Measurements from ENCODE around the gene G0S2. TPM values are rescaled to one million over a fixed set of nuclear protein-coding genes. Genes with fewer than 3 reads are reported as not detected.

The G0S2 gene
- polyA plus RNA-seq (0.33 TPM in 1 of 2 replicates, not detected in the other), polyA minus RNA-seq (0.81 TPM in 1 of 2 replicates, not detected in the other)

- Histone ChIP-seq H3K9ac (ENCODE audit: low read length) (peak within 1 kb of the TSS; percentile 25), H3K27ac (ENCODE audit: low read length) (no peak within 1 kb of the TSS), H3K27me3 (ENCODE audit: insufficient read depth, low read depth, low read length) (peaks cover 50% of the 10 kb centered on the region), H4K20me1 (ENCODE audit: insufficient read depth) (no peaks in the 10 kb centered on the region), H3K4me2 (ENCODE audit: low read length) (peak within 1 kb of the TSS; percentile 29), H3K9me3 (ENCODE audit: low read length) (no peaks in the 10 kb centered on the region), H3F3A (ENCODE audit: insufficient read depth, low read length, poor library complexity, severe bottlenecking) (no peaks in the 10 kb centered on the region), H3K4me3 (ENCODE audit: low read length) (peak within 1 kb of the TSS; percentile 62), H3K9me2 (ENCODE audit: insufficient read depth, low read length) (no peaks in the 10 kb centered on the region), H3K79me2 (replicated peaks; ENCODE audit: insufficient read depth, low read length) (no peaks in the 10 kb centered on the region), H2AFZ (ENCODE audit: low read depth, low read length) (no peak within 1 kb of the TSS), H3K36me3 (ENCODE audit: insufficient read depth, low read length) (no peaks in the 10 kb centered on the region)
- no peak for TF ChIP-seq POLR2AphosphoS5 (IDR thresholded peaks at IDR 0.05)
- no peak for TF ChIP-seq EZH2 (IDR thresholded peaks at IDR 0.05; ENCODE audit: borderline replicate concordance, insufficient read depth, low read length, poor library complexity, severe bottlenecking)
- TF ChIP-seq MXI1 (conservative IDR thresholded peaks at IDR 0.05; ENCODE audit: poor library complexity, severe bottlenecking) = no peak
- TF ChIP-seq TAF1 (IDR thresholded peaks at IDR 0.05; ENCODE audit: low read depth) = no peak
- TF ChIP-seq, protein P1, sequence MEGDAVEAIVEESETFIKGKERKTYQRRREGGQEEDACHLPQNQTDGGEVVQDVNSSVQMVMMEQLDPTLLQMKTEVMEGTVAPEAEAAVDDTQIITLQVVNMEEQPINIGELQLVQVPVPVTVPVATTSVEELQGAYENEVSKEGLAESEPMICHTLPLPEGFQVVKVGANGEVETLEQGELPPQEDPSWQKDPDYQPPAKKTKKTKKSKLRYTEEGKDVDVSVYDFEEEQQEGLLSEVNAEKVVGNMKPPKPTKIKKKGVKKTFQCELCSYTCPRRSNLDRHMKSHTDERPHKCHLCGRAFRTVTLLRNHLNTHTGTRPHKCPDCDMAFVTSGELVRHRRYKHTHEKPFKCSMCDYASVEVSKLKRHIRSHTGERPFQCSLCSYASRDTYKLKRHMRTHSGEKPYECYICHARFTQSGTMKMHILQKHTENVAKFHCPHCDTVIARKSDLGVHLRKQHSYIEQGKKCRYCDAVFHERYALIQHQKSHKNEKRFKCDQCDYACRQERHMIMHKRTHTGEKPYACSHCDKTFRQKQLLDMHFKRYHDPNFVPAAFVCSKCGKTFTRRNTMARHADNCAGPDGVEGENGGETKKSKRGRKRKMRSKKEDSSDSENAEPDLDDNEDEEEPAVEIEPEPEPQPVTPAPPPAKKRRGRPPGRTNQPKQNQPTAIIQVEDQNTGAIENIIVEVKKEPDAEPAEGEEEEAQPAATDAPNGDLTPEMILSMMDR (IDR thresholded peaks at IDR 0.05; ENCODE audit: poor library complexity, severe bottlenecking) = no peak
- TF ChIP-seq, protein P2, sequence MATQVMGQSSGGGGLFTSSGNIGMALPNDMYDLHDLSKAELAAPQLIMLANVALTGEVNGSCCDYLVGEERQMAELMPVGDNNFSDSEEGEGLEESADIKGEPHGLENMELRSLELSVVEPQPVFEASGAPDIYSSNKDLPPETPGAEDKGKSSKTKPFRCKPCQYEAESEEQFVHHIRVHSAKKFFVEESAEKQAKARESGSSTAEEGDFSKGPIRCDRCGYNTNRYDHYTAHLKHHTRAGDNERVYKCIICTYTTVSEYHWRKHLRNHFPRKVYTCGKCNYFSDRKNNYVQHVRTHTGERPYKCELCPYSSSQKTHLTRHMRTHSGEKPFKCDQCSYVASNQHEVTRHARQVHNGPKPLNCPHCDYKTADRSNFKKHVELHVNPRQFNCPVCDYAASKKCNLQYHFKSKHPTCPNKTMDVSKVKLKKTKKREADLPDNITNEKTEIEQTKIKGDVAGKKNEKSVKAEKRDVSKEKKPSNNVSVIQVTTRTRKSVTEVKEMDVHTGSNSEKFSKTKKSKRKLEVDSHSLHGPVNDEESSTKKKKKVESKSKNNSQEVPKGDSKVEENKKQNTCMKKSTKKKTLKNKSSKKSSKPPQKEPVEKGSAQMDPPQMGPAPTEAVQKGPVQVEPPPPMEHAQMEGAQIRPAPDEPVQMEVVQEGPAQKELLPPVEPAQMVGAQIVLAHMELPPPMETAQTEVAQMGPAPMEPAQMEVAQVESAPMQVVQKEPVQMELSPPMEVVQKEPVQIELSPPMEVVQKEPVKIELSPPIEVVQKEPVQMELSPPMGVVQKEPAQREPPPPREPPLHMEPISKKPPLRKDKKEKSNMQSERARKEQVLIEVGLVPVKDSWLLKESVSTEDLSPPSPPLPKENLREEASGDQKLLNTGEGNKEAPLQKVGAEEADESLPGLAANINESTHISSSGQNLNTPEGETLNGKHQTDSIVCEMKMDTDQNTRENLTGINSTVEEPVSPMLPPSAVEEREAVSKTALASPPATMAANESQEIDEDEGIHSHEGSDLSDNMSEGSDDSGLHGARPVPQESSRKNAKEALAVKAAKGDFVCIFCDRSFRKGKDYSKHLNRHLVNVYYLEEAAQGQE (IDR thresholded peaks at IDR 0.05; ENCODE audit: borderline replicate concordance) = no peak
- no peak for TF ChIP-seq EP300 (conservative IDR thresholded peaks at IDR 0.05; ENCODE audit: poor library complexity, severe bottlenecking)
- no peak for TF ChIP-seq SMC3 (conservative IDR thresholded peaks at IDR 0.05; ENCODE audit: poor library complexity)
- TF ChIP-seq RAD21 (conservative IDR thresholded peaks at IDR 0.05) = no peak
Observed at GRCh38 chr1:209674957-209675564, at the start of gene G0S2. TSS of gene G0S2 (plus strand) at chr1:209675412. CDS start at chr1:209675685, 273 bp downstream.

DNA sequence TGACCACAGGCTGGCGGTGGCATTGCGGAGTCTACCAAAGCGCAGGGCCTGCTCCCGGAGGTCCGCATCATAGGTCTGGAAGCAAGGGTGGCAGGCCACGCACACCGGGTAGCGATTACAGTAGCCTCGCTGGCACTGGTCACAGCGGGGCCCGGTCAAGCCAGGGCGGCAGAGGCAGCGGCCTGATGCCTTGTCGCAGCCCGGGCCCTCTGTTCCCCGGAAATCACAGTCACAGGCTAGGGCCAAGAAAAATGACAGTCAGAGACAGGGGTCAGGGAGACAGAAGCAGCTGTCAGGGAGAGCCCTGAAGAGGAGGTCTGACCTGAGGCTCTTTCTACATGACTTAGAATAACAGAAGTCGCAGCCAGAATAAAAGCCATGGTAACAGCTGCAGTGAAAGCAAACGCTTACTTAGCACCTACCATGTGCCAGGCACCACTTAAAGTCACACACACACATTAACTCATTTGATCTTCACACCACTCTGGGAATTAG is 49.4 kb upstream of the G0S2 start:
- Histone ChIP-seq H3K9me2 (ENCODE audit: insufficient read depth, low read length) (no peaks in the 10 kb centered on the region), H3K9ac (ENCODE audit: low read length) (no peak overlapping the region), H3K4me3 (ENCODE audit: low read length) (no peak overlapping the region), H3K79me2 (replicated peaks; ENCODE audit: insufficient read depth, low read length) (no peaks in the 10 kb centered on the region), H3K36me3 (ENCODE audit: insufficient read depth, low read length) (no peaks in the 10 kb centered on the region), H3F3A (ENCODE audit: insufficient read depth, low read length, poor library complexity, severe bottlenecking) (no peaks in the 10 kb centered on the region), H3K27ac (ENCODE audit: low read length) (no peak overlapping the region), H3K9me3 (ENCODE audit: low read length) (no peaks in the 10 kb centered on the region), H2AFZ (ENCODE audit: low read depth, low read length) (no peak overlapping the region), H3K4me2 (ENCODE audit: low read length) (no peak overlapping the region), H4K20me1 (ENCODE audit: insufficient read depth) (no peaks in the 10 kb centered on the region), H3K27me3 (ENCODE audit: insufficient read depth, low read depth, low read length) (no peaks in the 10 kb centered on the region)
- TF ChIP-seq POLR2AphosphoS5 (IDR thresholded peaks at IDR 0.05) (no peak), EZH2 (IDR thresholded peaks at IDR 0.05; ENCODE audit: borderline replicate concordance, insufficient read depth, low read length, poor library complexity, severe bottlenecking) (no peak), RAD21 (conservative IDR thresholded peaks at IDR 0.05) (no peak), EP300 (conservative IDR thresholded peaks at IDR 0.05; ENCODE audit: poor library complexity, severe bottlenecking) (no peak), SMC3 (conservative IDR thresholded peaks at IDR 0.05; ENCODE audit: poor library complexity) (no peak), MXI1 (conservative IDR thresholded peaks at IDR 0.05; ENCODE audit: poor library complexity, severe bottlenecking) (no peak), TAF1 (IDR thresholded peaks at IDR 0.05; ENCODE audit: low read depth) (no peak)
- TF ChIP-seq, protein P1 (IDR thresholded peaks at IDR 0.05; ENCODE audit: poor library complexity, severe bottlenecking) = no peak
- TF ChIP-seq, protein P2 (IDR thresholded peaks at IDR 0.05; ENCODE audit: borderline replicate concordance) = no peak

All from neural cell (in vitro differentiated cells).